ENCODE results near the gene DMAC2. TPM values are rescaled to one million over a fixed set of nuclear protein-coding genes. Genes with fewer than 3 reads are reported as not detected.

DMAC2 gene
- total RNA-seq, 1 donor from 2014 or later = 28.0 TPM

DNA sequence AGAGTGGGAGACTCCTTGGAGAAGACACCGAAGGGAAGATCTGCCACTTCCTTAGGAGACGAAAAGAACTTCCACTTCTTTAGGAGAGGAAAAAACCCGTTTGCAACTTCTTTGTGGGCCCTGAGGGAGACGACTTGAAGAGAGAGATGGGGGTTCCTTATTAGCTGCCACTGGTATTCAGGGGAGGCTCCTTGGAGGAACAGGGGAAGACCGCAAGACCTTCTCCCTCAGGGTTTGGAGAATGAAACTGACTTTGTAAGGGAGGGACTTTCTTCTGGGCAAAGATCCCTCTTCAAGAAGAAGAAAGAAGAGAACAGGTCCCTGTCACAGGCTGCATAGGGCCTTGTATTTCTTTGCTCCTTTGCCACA, 41.7 kb downstream of the DMAC2 start:
- TF ChIP-seq CTCF (IDR thresholded peaks at IDR 0.05) = no peak
- H3K27me3 Mint-ChIP-seq (ENCODE audit: low read depth) = no peaks in the 10 kb centered on the region
- H3K9me3 Mint-ChIP-seq (ENCODE audit: low read depth) = no peaks in the 10 kb centered on the region
- no peak for DNase-seq (ENCODE audit: low spot score)
- no peaks in the 10 kb centered on the region for H3K36me3 Mint-ChIP-seq (ENCODE audit: low read depth)
- H3K4me1 Mint-ChIP-seq (ENCODE audit: low read depth) = peaks cover 35% of the 10 kb centered on the region
- peak overlapping the region; percentile 98 for H3K4me3 Mint-ChIP-seq (ENCODE audit: unreplicated experiment)
- H3K27ac Mint-ChIP-seq (ENCODE audit: unreplicated experiment) = peak overlapping the region; percentile 99

GRCh38 chr19:41397086-41398049, 42.3 kb downstream of the DMAC2 start, which contains the start of the genes BCKDHA and EXOSC5:
BCKDHA (plus strand) TSS chr19:41397818; CDS start chr19:41397828, 10 bp downstream.
EXOSC5 (minus strand) TSS chr19:41397359; CDS start chr19:41397328, 31 bp downstream.
- Mint-ChIP-seq H3K4me3 (ENCODE audit: unreplicated experiment) (peak within 1 kb of the TSS; percentile 98), H3K27me3 (ENCODE audit: low read depth) (no peaks in the 10 kb centered on the region), H3K27ac (ENCODE audit: unreplicated experiment) (peak within 1 kb of the TSS; percentile 99), H3K9me3 (ENCODE audit: low read depth) (no peaks in the 10 kb centered on the region), H3K36me3 (ENCODE audit: low read depth) (no peaks in the 10 kb centered on the region), H3K4me1 (ENCODE audit: low read depth) (peaks cover 35% of the 10 kb centered on the region)
- DNase-seq (ENCODE audit: low spot score) = peak; percentile 99
- TF ChIP-seq CTCF (IDR thresholded peaks at IDR 0.05) = peak; percentile 12

DNA sequence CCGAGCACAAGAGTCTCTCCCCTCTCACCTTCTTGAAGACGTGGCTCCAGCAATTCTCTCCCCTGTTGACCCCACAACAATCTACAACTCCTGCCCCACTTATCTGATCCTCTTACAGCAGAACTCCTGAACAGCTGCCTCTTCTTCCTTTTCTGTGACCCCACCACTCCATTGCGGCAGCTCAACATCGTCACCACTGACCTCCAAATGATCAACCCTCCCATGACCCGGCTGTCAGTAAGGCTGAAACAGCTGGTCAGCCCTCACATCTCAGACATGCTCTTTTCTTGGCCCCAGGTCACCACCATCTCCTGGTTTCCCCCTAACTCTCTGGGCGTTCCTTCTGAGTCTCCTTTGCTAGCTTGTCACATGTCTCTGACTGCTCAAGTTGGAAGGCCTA, 44.4 kb downstream of the DMAC2 start:
- Mint-ChIP-seq H3K9me3 (ENCODE audit: low read depth) (no peaks in the 10 kb centered on the region), H3K4me1 (ENCODE audit: low read depth) (peaks cover 35% of the 10 kb centered on the region), H3K4me3 (ENCODE audit: unreplicated experiment) (peak overlapping the region; percentile 14), H3K36me3 (ENCODE audit: low read depth) (peaks cover 3% of the 10 kb centered on the region), H3K27me3 (ENCODE audit: low read depth) (no peaks in the 10 kb centered on the region), H3K27ac (ENCODE audit: unreplicated experiment) (no peak overlapping the region)
- DNase-seq (ENCODE audit: low spot score) = no peak
- TF ChIP-seq CTCF (IDR thresholded peaks at IDR 0.05) = no peak

DNA sequence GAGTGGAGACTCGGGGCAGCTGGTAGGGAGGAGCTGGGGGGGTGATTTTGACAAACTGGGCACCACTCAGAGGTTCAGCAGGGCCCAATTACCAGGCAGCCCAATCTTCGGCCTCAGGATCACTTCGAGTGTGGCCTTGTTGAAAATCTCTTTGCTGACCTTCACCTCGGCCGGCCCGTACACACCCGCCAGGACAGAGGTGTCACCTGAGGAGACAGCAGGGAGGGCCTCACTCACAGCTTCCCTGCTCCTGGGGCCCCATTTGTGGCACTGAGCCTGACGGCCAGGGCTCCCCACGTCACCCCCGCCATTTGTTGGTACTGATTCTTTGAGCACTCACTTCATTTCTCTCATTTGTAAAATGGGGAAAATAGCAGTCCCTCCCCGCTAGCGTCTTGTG, 46.9 kb downstream of the DMAC2 start:
- no peaks in the 10 kb centered on the region for H3K27me3 Mint-ChIP-seq (ENCODE audit: low read depth)
- TF ChIP-seq CTCF (IDR thresholded peaks at IDR 0.05) = no peak
- no peak overlapping the region for H3K4me3 Mint-ChIP-seq (ENCODE audit: unreplicated experiment)
- no peaks in the 10 kb centered on the region for H3K9me3 Mint-ChIP-seq (ENCODE audit: low read depth)
- no peak for DNase-seq (ENCODE audit: low spot score)
- peaks cover 18% of the 10 kb centered on the region for H3K4me1 Mint-ChIP-seq (ENCODE audit: low read depth)
- no peak overlapping the region for H3K27ac Mint-ChIP-seq (ENCODE audit: unreplicated experiment)
- peaks cover 3% of the 10 kb centered on the region for H3K36me3 Mint-ChIP-seq (ENCODE audit: low read depth)

DNA sequence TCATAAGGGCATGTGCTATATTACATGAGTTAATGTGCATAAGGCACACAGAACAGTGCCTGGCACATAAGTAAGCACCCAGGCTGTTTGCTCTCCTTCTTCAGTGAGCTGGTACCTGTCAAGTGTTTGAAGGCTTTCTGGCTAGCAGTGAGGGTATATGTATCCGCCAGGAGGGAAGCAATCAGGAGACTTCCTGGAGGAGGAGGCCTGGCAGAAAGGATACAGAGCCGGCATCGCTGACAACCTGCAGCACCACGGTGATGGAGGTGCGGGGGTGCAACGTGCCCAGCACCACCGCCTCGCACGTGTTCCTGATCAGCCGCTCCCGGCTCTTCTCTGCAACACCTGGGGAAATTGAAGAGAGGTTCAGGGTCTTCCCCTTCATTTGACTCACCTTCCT, 48.1 kb downstream of the DMAC2 start:
- peaks cover 3% of the 10 kb centered on the region for H3K36me3 Mint-ChIP-seq (ENCODE audit: low read depth)
- H3K27me3 Mint-ChIP-seq (ENCODE audit: low read depth) = no peaks in the 10 kb centered on the region
- no peaks in the 10 kb centered on the region for H3K9me3 Mint-ChIP-seq (ENCODE audit: low read depth)
- H3K27ac Mint-ChIP-seq (ENCODE audit: unreplicated experiment) = no peak overlapping the region
- H3K4me1 Mint-ChIP-seq (ENCODE audit: low read depth) = peaks cover 11% of the 10 kb centered on the region
- DNase-seq (ENCODE audit: low spot score) = no peak
- no peak for TF ChIP-seq CTCF (IDR thresholded peaks at IDR 0.05)
- no peak overlapping the region for H3K4me3 Mint-ChIP-seq (ENCODE audit: unreplicated experiment)
